GM21423 (cell line): ENCODE results near the gene RAC2.

Source experiments
- ATAC-seq: cut with Tn5 transposase; IDR thresholded peaks from one replicate; pipeline ENCODE4 v1.9.1; 2021; ENCODE audit warnings: mild to moderate bottlenecking, moderate library complexity; ENCODE audit not compliant: unreplicated experiment

RAC2 gene

GRCh38 chr22:37192204-37192603 is 51.9 kb downstream of the RAC2 start:
- no peak for ATAC-seq

DNA sequence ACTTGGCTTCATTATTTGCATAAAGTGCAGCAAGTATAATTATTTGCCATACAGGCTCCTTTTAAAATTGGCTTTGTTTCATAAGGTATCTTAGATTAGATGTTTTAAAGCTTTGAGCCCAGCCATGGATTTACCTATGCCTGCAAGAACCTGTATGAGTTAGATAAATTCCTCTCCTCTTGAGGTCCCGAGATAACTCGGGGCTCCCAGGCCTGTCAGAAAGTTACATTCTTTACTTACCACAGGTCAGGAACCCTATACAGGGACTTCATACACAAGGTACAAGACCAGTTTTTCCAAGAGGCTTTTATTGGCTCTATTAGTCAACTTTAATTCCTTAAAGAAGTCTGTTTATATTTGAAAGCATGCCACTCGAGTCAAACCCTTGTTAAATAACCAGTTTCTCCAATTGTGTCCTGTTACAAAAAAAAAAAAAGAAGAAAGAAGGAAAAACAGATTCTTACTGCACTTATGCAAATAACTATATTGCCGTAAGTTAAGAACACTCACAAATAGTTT is 53.7 kb downstream of the RAC2 start:
- ATAC-seq, result no peak

DNA sequence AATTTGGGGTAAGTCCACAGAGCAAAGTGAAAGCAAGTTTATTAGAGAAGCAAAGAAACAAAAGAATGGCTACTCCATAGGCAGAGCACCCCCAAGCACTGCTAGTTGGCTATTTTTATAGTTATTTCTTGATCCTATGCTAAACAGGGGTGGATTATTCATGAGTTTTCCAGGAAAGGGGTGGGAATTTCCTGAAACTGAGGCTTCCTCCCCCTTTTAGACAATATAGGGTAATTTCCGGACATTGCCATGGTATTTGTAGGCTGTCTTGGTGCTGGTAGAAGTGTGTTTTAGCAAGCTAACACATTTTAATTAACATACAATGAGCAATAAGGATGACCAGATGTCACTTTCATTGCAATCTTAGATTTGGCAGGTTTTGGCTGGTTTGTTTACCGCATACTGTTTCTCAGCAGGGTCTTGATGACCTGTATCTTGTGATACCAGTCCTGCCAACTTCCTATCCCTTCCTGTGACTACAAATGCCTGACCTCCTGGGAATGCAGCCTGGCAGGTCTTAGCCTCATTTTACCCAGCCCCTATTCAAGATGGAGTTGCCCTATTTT is 55.1 kb downstream of the RAC2 start:
- ATAC-seq, result no peak

DNA sequence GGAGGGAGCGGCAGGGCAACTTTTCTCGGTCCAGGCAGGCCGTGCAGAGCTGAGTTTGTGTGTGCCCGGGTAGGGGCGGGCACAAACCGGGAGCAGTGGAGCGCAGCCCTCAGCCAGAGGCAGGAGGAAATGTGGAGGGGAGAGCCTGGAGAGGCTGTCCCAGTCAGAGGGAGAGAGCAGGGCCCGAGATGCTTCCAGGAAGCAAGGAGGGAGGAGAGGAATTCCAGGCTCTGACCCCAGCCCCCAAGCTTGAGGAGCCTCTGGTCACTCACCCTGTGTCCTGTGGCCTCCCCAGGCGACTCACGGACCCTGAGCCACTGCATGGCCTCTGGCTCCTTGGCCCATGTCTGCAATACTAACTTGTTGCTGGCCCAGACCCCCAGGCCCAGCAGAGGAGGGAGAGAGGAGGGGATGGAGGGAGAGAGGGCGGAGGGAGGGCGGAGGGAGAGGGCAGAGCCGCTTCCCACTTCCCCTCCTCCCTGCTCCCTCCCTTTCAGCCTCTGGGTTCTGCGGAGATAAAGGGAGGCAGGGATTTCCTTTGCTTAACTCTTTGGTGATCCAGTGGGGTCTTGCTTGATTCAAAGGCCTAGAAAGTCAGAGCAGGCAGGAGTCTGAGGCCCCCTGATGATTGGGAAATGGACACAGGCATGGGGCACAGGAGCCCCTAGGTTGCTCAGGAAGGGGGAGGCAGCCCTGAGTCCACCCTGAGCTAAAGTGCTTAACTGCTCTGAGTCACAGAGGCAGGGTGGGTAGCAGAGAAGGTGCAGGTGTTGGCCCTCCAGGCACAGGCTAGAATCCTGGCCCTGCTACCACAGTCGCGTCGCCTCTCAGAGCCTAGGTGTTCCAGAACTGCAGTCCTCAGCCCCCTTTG is 55.9 kb downstream of the RAC2 start, which contains the start of gene C1QTNF6:
C1QTNF6 (minus strand) TSS at position 357 of the 871 bp plus-strand sequence; CDS start at position 323, 34 bp downstream.
- ATAC-seq, result no peak

GRCh38 chr22:37187552-37187890 is 56.5 kb downstream of the RAC2 start:
- no peak for ATAC-seq

DNA sequence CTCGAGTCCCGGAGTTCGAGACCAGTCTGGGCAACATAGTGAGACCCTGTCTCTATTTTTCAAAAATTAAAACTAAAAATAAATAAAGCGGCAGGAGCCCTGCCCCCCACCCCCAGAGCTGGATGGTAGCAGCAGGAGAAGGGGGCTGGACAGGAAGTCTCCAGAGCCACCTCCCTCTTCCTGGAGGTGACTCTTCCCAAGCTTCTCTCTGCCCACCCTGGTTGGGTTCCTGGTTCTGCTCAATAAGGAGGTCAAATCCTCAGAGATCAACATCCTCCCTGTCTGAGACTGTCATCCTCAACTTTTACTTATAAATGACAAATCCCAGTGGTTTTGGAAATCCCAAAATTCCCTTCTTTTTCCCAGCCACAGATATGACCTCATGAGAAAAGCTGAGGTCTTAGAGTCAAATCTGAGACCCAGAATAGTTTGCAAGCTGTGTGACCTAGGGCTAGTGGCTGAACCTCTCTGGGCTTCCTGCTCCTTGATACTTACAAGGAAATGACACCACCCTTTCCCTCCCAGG is 57.0 kb downstream of the RAC2 start:
- ATAC-seq, result no peak

- ATAC-seq, result no peak
Measured at GRCh38 chr22:37186228-37186996, 57.7 kb downstream of the RAC2 start.

- no peak for ATAC-seq
Measured at GRCh38 chr22:37185646-37186227, 58.3 kb downstream of the RAC2 start.

DNA sequence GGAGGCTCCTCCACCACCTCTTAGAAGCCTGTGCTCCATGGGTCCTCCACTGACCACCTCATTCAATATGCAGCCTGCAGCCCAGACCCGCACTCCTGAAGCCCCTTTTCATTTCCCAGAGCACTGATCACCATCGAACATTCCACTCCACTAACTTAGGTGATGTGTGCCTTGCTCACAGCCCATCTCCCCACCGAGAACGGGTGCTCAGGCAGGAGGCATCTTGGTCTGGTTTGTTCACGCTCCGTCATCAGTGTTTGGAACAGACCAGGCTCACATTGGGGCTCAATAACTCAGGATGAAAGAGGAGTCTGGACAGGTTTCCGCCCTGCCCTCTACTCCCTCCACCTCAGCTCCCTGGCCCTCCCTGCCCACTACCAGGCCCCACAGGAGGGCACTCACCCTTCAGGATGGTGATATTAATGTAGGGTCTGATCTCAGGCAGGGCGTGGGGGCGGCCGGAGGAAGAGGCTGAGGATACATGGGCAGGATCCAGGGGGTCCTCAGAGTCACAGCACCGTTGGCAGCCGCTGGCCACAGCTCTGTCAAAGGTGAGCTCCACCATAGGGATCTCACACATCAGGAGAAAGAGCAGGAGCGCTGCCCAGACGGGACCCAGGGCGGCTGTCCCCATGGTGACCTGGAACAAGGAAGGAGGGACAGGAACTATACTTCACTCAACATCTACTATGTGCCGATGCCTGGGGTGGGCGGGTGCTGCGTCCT is 59.1 kb downstream of the RAC2 start:
- no peak for ATAC-seq

- ATAC-seq, result no peak
Measured at GRCh38 chr22:37184380-37184755, 59.7 kb downstream of the RAC2 start.

GRCh38 chr22:37183432-37184379 is 60.4 kb downstream of the RAC2 start:
- no peak for ATAC-seq

- ATAC-seq, result no peak
Measured at GRCh38 chr22:37182949-37183245, 61.2 kb downstream of the RAC2 start.

DNA sequence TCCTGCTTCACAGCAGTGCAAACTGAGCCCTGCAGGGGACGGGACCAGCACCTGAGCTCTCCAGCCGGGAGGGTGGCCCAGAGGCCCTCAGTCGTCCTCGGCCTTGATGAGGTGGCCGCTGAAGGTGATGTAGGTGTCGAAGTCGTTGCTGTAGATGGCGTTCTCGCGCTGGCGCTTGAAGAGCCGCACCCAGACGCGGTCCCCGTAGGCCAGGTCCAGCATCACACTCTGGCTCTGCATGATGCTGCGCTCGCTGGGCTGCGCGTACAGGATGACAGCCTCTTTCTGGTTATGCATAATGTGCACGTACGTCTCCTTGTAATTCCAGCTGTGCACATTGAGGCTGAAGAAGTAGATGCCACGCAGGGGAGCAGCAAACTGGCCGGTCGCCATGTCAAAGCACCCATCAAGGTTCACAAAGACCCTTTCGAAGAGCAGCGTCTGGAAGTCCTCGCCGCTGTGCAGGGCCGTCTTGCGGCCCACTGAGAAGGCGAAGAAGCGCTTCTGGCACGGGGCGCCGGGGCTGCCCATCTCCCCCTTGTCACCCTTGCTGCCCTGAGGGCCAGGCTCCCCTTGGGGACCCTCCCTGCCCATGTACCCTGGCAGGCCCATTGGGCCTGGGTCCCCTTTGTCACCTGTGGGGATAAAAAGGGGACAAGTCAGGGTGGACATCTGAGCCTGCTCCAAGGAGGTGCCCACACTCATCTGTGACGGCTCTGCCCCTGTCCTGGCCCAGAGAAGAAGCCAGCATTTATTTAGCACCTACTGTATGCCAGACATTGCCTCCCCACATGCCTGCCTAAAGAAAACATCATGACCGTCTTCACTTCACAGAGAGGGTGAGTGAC is 61.7 kb downstream of the RAC2 start:
- ATAC-seq, result no peak

GRCh38 chr22:37181681-37182080 is 62.4 kb downstream of the RAC2 start:
- ATAC-seq, result no peak

- no peak for ATAC-seq
Measured at GRCh38 chr22:37180531-37181231, 63.4 kb downstream of the RAC2 start.

- ATAC-seq, result no peak
Measured at GRCh38 chr22:37179622-37180420, 64.2 kb downstream of the RAC2 start.

GRCh38 chr22:37179126-37179470 is 65.0 kb downstream of the RAC2 start:
- ATAC-seq, result no peak
